LNCaP clone FGC (cell line): Measurements from ENCODE around the gene SPRYD7.
"Not testable (repeated sequence)": the region's sequence is repeated elsewhere in the genome, so short reads cannot be mapped to it uniquely, and the experiment has no call there.

ENCODE experiments used
- DNase-seq: peaks from one replicate; pipeline ENCODE4 v3.0.0-alpha.2; 2011; ENCODE audit warnings: low read depth
- H3K4me3 ChIP-seq: 2 replicates; pipeline ENCODE4 v1.5.1; 2011; ENCODE audit warnings: mild to moderate bottlenecking, low read depth, low read length, control low read depth
- CTCF ChIP-seq: IDR thresholded peaks from 2 replicates; pipeline ENCODE4 v1.5.1; 2012; ENCODE audit warnings: mild to moderate bottlenecking; ENCODE audit not compliant: control insufficient read depth, insufficient read depth; ENCODE audit errors: extremely low read depth

Gene SPRYD7

GRCh38 chr13:49933511-49933910, 2.6 kb downstream of the SPRYD7 start:
- no peak overlapping the region for H3K4me3 ChIP-seq
- DNase-seq = no peak
- TF ChIP-seq CTCF = no peak

- H3K4me3 ChIP-seq = no peak overlapping the region
- no peak for DNase-seq
- no peak for TF ChIP-seq CTCF
These were observed 3.3 kb downstream of the SPRYD7 start for GRCh38 chr13:49932868-49933267.

- no peak for TF ChIP-seq CTCF
- H3K4me3 ChIP-seq = no peak overlapping the region
- DNase-seq = no peak
These were observed 4.1 kb downstream of the SPRYD7 start for GRCh38 chr13:49932066-49932465.

- no peak for TF ChIP-seq CTCF
- no peak for DNase-seq
- H3K4me3 ChIP-seq = no peak overlapping the region
These were observed 8.4 kb downstream of the SPRYD7 start for GRCh38 chr13:49927755-49928154.

- DNase-seq = no peak
- no peak overlapping the region for H3K4me3 ChIP-seq
- TF ChIP-seq CTCF = no peak
These were observed 10.2 kb downstream of the SPRYD7 start for GRCh38 chr13:49925881-49926418.

GRCh38 chr13:49922301-49922700, 13.8 kb downstream of the SPRYD7 start:
- no peak overlapping the region for H3K4me3 ChIP-seq
- no peak for TF ChIP-seq CTCF

GRCh38 chr13:49920969-49921368, 15.2 kb downstream of the SPRYD7 start:
- not testable (repeated sequence) for DNase-seq, H3K4me3 ChIP-seq

More at GRCh38 chr13:49922301-49922700, 13.8 kb downstream of the SPRYD7 start:
- DNase-seq = no peak

GRCh38 chr13:49918106-49918505, 18.0 kb downstream of the SPRYD7 start:
- not testable (repeated sequence) for DNase-seq, H3K4me3 ChIP-seq
